Panc1 (cell line): ENCODE measurements around the gene MARVELD3. TPM values are rescaled to one million over a fixed set of nuclear protein-coding genes. Genes with fewer than 3 reads are reported as not detected.

Experiments
- ATAC-seq: fragments of 200-7000 bp; cut with Tn5 transposase; 2 replicates; pipeline ENCODE4 v1.9.1; 2020; ENCODE audit warnings: mild to moderate bottlenecking, moderate library complexity
- BruUV-seq: library from RNA; stranded (reverse); fragments of 400-500 nt; replicated peaks from 2 replicates; lab custom pipeline; 2021; lab: Mats Ljungman, UMichigan
- CTCF ChIA-PET: fragments of 300-600 bp; sonication (Branson Sonifier 250); formaldehyde crosslinking; loops from one replicate; lab custom pipeline; 2022; ENCODE audit warnings: antibody characterized with exemption; lab: Charles Lee
- POLR2A ChIA-PET: fragments of 300-600 bp; sonication (Branson Sonifier 250); formaldehyde crosslinking; loops from one replicate; lab custom pipeline; 2022; ENCODE audit warnings: antibody characterized with exemption; lab: Charles Lee
- DNase-seq: peaks from one replicate; pipeline ENCODE4 v3.0.0-alpha.2; 2010; ENCODE audit warnings: low read depth, low spot score
- H3K27ac ChIP-seq: 2 replicates; pipeline ENCODE4 v1.5.1; 2011; ENCODE audit warnings: mild to moderate bottlenecking, low read length, inconsistent platforms
- H3K27me3 ChIP-seq: fragments of 200-500 bp; sonication (Bioruptor generic); 2 replicates; pipeline ENCODE4 v1.6.0; 2014; ENCODE audit warnings: low read length, inconsistent platforms; ENCODE audit not compliant: control insufficient read depth, insufficient read depth
- H3K36me3 ChIP-seq: fragments of 200-500 bp; sonication (Bioruptor generic); 2 replicates; pipeline ENCODE4 v1.5.1; 2014; ENCODE audit warnings: inconsistent platforms, mild to moderate bottlenecking, low read length, moderate library complexity; ENCODE audit not compliant: control insufficient read depth, insufficient read depth
- H3K4me1 ChIP-seq: 2 replicates; pipeline ENCODE4 v1.5.1; 2011; ENCODE audit warnings: inconsistent platforms, mild to moderate bottlenecking, low read length, moderate library complexity; ENCODE audit not compliant: control insufficient read depth, insufficient read depth
- H3K4me3 ChIP-seq, 2 experiments: 2 replicates each; pipeline ENCODE4 v1.5.1; 2011 to 2012; ENCODE audit warnings: low read depth in 2 of 2, low read length in 2 of 2, mild to moderate bottlenecking in 2 of 2, inconsistent platforms in 1 of 2, moderate library complexity in 1 of 2
- H3K9me3 ChIP-seq: fragments of 200-500 bp; sonication (Bioruptor generic); 2 replicates; pipeline ENCODE4 v1.5.1; 2014; ENCODE audit warnings: low read depth, mild to moderate bottlenecking, inconsistent platforms, low read length, moderate library complexity; ENCODE audit not compliant: control insufficient read depth, insufficient read depth
- POLR2AphosphoS5 ChIP-seq: IDR thresholded peaks from 2 replicates; pipeline ENCODE4 v1.6.1; 2012; ENCODE audit warnings: mild to moderate bottlenecking, low read depth, low read length, moderate library complexity
- SIN3A ChIP-seq: IDR thresholded peaks from 2 replicates; pipeline ENCODE4 v1.6.1; 2012; ENCODE audit warnings: low read depth, mild to moderate bottlenecking, low read length, moderate library complexity, borderline replicate concordance; ENCODE audit not compliant: insufficient read depth
- TCF7L2 ChIP-seq: IDR thresholded peaks from 2 replicates; pipeline ENCODE4 v1.6.1; 2011; ENCODE audit warnings: mild to moderate bottlenecking, low read depth, low read length, inconsistent platforms
- in situ Hi-C: cut with HindIII; loops from 2 replicates; pipeline ENCODE4 v1.10.0; 2016; ENCODE audit warnings: low sequenced_read_pairs, low pct_unique_long_range_greater_than_20kb
- intact Hi-C: fragments of 100-400 bp; cut with micrococcal nuclease; formaldehyde crosslinking; loops from one replicate; pipeline ENCODE4 v1.10.0; 2022; ENCODE audit not compliant: unreplicated experiment
- total RNA-seq: library from RNA; stranded (reverse); gene quantifications from one replicate; pipeline ENCODE4 v1.2.1, GENCODE V29; 2021; ENCODE audit not compliant: unreplicated experiment
- TF ChIP-seq, protein P1 (sequence below), 2 experiments: IDR thresholded peaks; 2 replicates each; pipeline ENCODE4 v1.6.1; 2011 to 2012; ENCODE audit warnings: low read depth in 2 of 2, control low read depth in 1 of 2, low read length in 1 of 2, mild to moderate bottlenecking in 1 of 2, moderate library complexity in 1 of 2; ENCODE audit not compliant: insufficient read depth in 1 of 2
- TF ChIP-seq, protein P2 (sequence below): fragments of 450-650 bp; IDR thresholded peaks from 2 replicates; pipeline ENCODE4 v1.5.1; 2017; ENCODE audit warnings: mild to moderate bottlenecking

Gene MARVELD3
- total RNA-seq, 1 experiment from 2014 or later: 0.08 TPM

DNA sequence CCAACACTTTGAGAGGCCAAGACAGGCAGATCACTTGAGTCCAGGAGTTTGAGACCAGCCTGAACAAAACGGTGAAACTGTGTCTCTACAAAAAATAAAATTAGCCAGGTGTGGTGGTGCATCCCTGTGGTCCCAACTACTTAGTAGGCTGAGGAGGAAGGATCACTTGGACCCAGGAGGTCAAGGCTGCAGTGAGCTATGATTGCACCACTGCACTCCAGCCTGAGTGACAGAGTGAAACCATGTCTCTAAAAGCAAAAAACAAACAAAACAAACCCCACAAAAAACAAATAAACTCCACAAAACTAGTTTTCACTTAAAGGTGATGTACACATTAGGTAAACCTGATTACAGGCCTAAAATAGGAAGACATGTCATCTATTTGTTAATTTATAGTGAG lies 40.3 kb downstream of the MARVELD3 start:
- ChIA-PET POLR2A (no interaction called here), CTCF (no interaction called here)
- H3K9me3 ChIP-seq: no peaks in the 10 kb centered on the region
- no peaks in the 10 kb centered on the region for H3K27me3 ChIP-seq
- BruUV-seq: no TSS peak
- no peak for ATAC-seq
- intact Hi-C loops (no loop called here), in situ Hi-C loops (no loop called here)
- H3K4me1 ChIP-seq: no peaks in the 10 kb centered on the region
- no peak overlapping the region for H3K27ac ChIP-seq
- DNase-seq: no peak
- TF ChIP-seq TCF7L2: no peak
- TF ChIP-seq, protein P1, sequence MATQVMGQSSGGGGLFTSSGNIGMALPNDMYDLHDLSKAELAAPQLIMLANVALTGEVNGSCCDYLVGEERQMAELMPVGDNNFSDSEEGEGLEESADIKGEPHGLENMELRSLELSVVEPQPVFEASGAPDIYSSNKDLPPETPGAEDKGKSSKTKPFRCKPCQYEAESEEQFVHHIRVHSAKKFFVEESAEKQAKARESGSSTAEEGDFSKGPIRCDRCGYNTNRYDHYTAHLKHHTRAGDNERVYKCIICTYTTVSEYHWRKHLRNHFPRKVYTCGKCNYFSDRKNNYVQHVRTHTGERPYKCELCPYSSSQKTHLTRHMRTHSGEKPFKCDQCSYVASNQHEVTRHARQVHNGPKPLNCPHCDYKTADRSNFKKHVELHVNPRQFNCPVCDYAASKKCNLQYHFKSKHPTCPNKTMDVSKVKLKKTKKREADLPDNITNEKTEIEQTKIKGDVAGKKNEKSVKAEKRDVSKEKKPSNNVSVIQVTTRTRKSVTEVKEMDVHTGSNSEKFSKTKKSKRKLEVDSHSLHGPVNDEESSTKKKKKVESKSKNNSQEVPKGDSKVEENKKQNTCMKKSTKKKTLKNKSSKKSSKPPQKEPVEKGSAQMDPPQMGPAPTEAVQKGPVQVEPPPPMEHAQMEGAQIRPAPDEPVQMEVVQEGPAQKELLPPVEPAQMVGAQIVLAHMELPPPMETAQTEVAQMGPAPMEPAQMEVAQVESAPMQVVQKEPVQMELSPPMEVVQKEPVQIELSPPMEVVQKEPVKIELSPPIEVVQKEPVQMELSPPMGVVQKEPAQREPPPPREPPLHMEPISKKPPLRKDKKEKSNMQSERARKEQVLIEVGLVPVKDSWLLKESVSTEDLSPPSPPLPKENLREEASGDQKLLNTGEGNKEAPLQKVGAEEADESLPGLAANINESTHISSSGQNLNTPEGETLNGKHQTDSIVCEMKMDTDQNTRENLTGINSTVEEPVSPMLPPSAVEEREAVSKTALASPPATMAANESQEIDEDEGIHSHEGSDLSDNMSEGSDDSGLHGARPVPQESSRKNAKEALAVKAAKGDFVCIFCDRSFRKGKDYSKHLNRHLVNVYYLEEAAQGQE (IDR thresholded peaks at IDR 0.05; ENCODE audit: insufficient read depth in 1 of 2, low read depth in 2 of 2, low read length in 1 of 2): no peak
- no peak for TF ChIP-seq POLR2AphosphoS5
- TF ChIP-seq, protein P2, sequence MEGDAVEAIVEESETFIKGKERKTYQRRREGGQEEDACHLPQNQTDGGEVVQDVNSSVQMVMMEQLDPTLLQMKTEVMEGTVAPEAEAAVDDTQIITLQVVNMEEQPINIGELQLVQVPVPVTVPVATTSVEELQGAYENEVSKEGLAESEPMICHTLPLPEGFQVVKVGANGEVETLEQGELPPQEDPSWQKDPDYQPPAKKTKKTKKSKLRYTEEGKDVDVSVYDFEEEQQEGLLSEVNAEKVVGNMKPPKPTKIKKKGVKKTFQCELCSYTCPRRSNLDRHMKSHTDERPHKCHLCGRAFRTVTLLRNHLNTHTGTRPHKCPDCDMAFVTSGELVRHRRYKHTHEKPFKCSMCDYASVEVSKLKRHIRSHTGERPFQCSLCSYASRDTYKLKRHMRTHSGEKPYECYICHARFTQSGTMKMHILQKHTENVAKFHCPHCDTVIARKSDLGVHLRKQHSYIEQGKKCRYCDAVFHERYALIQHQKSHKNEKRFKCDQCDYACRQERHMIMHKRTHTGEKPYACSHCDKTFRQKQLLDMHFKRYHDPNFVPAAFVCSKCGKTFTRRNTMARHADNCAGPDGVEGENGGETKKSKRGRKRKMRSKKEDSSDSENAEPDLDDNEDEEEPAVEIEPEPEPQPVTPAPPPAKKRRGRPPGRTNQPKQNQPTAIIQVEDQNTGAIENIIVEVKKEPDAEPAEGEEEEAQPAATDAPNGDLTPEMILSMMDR: no peak
- no peak for TF ChIP-seq SIN3A
- H3K36me3 ChIP-seq: peaks cover 11% of the 10 kb centered on the region
- no peak overlapping the region for H3K4me3 ChIP-seq

DNA sequence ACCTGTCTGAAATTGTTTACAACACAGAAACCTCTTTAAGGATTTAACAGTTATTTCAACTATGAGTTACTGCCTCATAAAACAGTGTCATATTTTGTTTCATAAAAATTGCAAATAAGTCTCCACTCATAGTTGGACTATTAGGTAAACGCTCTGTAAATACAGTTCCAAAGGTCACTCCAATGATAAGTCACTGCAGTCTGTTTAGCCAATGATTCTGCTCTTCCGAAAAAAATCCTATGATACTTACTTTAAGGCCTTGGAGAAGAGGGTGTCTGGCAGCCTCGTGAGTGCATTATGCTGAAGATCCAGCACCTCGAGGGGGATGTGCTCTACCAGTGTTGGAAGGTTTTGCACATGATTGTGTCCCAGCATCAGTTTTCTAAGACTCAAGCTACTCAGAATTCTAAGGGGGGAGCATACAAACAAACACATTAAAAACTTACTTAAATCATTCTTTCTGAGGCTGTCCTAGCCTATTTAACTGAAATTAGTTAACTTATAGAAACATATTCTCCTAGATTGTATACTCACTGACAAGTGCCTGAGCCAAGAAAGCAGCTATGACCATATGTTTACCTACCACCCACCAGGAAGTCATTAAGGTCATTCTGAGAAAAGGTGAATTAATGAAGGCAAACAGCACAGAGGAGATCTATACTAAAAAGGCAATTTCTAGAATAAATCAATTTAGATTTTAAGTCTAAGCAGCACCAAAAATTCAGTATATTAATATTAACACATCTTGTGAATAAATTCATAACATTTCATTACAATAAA lies 41.1 kb downstream of the MARVELD3 start:
- DNase-seq: no peak
- POLR2A ChIA-PET: no interaction called here
- Histone ChIP-seq H3K4me3 (no peak overlapping the region), H3K27ac (no peak overlapping the region), H3K9me3 (no peaks in the 10 kb centered on the region), H3K36me3 (peaks cover 11% of the 10 kb centered on the region), H3K27me3 (no peaks in the 10 kb centered on the region), H3K4me1 (no peaks in the 10 kb centered on the region)
- BruUV-seq: no TSS peak
- no peak for TF ChIP-seq TCF7L2
- TF ChIP-seq, protein P1 (IDR thresholded peaks at IDR 0.05; ENCODE audit: insufficient read depth in 1 of 2, low read depth in 2 of 2, low read length in 1 of 2): no peak
- no peak for TF ChIP-seq SIN3A
- no peak for TF ChIP-seq POLR2AphosphoS5
- TF ChIP-seq, protein P2: no peak
- ATAC-seq: no peak
- intact Hi-C loops (no loop called here), in situ Hi-C loops (no loop called here)
- CTCF ChIA-PET: no interaction called here
